ENCODE results near the gene INTS2.
"Not testable (repeated sequence)": the region's sequence is repeated elsewhere in the genome, so short reads cannot be mapped to it uniquely, and the experiment has no call there.

The INTS2 gene

DNA sequence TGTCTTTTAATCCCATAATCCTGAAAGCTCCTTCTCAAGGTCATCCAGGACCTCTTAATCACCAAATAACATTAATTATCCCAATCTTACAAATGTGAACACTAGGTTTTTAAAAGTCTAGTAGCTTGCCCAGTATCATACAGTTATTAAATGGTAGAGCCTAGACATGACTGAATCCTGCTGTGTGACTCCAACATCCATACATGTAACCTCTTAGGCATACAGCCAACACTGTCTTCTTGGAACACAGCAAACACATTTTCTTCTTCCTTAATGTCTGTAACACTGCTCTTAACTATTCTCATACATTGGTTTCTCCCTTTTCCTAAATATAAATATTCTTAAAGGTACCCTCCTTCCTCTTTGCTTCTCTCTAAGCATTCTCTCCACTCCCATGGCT lies 78.1 kb downstream of the INTS2 start:
- no peak for DNase-seq (ENCODE audit: low spot score)

- no peak for DNase-seq (ENCODE audit: low spot score)
These were observed 78.9 kb downstream of the INTS2 start for GRCh38 chr17:61848896-61849295.

- DNase-seq (ENCODE audit: low spot score): no peak
These were observed 79.5 kb downstream of the INTS2 start for GRCh38 chr17:61848247-61848646.

DNA sequence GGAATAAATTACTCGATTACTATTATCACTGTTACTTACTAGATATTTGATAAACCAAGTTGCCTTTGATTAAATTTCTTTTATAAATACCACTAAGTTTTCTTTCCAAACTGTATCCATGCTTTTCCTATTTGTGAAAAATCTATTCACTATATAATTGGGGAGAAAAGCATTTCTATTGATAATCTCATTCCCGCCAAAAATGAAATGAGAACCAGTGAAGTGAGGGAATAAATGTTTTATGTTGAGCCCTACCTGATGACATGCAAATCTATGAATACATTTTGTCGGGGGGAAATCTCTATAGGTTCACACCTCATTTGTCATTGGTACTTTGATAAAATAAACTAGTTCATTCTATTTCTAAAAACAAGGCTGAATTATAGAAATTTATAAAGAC lies 80.1 kb downstream of the INTS2 start:
- no peak for DNase-seq (ENCODE audit: low spot score)

DNA sequence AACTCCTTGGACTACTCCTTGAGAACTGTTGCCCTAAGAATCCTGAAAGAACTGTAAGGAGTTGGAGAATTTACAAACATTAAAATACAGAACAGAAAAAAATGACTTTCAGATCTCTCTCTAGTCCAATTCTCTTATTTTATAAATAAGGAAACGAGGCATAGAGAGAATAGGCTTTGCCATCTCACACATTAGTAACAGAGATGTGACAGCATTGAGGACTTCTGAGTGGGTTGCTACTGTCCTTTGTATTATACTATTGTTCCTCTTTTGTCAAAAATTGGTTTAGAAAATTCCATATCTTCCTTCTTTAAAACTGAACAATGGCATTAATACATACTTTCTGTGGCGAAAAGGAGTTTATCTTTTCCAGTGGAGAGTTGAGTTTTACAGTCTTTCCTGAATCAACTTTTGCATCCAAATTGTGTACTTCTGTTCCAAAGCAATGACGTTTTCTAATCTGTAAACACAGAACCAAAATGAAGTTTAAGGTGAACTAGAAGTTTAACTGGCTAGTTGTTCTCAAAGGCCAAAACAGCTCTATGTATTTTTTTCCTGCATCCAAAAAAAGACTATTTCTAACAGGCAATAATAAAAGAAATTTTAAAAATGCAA lies 80.9 kb downstream of the INTS2 start:
- no peak for DNase-seq (ENCODE audit: low spot score)

- no peak for DNase-seq (ENCODE audit: low spot score)
These were observed 81.7 kb downstream of the INTS2 start for GRCh38 chr17:61846088-61846487.

DNA sequence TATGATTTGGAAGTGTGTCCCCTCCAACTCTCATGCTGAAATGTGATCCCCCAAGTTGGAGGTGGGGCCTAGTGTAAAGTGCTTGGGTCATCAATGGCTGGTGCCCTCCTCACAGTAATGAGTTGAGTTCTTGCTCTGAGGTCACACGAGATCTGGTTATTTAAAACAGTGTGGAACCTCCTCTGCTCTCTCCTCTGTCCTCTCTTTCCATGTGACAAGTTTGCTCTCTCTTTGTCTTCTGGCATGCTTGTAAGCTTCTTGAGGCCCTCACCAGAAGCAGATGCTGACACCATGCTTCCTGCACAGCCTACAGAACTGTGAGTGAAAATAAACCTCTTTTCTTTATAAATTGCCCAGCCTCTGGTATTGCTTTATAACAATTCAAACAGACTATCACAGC lies 84.3 kb downstream of the INTS2 start:
- DNase-seq (ENCODE audit: low spot score): no peak

DNA sequence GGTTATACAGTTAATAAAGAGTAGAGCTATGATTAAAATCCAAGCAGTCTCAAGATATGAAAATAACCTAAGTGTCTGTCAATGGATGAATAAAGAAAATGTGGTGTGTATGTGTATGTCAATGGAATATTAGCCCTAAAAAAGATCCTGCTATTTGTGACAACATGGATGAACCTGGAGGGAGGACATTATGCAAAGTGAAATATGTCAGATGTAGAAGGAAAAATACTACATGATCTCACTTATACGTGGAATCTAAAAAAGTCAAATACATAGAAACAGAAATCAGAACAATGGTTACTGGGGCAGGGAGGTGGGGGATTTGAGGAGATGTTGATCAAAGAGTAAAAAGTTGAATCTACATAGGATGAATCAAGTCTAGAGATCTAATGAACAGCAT lies 84.9 kb downstream of the INTS2 start:
- no peak for DNase-seq (ENCODE audit: low spot score)

DNA sequence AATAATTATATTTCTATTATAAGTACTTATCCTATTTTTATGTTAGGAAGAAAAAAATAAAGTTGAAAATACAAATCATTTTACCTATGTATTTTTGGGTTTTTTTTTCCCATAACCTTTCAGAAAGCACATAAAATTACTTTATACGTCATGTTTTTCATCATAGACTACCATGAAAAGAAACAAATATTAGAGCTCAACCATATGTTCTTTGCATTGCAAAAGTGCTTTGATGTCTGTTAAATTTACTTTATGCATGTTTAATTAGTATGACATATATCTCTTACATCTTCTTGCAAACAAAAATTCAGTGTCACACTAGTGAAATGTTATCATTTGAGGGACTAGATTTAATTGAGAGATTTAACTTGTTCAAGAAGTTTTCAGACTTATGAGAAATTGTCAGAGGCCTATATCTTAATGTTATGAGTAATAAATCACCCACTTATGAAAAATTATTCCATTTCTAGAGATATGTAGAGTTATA lies 88.4 kb downstream of the INTS2 start:
- DNase-seq (ENCODE audit: low spot score): no peak

GRCh38 chr17:61837175-61838051 lies 90.4 kb downstream of the INTS2 start:
- DNase-seq (ENCODE audit: low spot score): peak; percentile 40

DNA sequence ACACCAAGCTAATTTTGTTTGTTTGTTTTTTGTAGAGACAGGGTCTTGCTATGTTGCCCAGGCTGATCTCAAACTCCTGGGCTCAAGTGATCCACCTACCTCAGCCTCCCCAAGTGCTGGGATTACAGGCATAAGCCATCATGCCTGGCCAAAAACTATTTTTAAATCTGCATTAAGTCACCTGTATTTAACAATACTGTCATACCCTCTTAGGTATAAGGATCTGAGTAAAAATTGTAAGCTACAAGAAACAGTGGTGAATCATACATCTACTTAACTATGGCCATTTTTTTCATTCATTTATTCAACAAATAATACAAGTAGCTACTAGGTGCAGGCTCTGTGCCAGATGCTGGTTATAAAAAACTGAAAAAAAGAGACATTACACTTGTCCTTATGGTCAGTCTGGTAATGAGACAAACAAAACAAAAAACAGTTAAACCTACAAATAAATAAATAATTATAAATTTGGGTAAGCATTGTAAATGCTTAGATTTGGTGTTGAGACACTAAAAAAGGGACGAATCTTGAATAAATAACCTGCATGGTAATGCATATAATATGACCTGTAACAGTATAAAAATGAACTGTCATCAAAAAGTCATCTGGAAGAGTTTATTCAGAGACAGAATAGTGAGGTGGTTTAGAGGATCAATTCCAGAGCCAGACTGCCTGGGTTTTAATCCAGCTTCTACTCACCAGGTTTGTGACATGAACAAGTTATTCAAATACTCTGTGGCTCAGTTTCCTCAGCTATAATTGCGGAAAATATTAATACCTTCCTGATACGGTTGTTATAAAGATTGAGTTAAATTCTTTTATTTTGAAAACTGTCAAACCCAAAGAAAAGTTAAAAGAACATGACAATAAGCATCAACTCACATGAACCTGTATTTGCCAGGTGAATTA lies 91.3 kb downstream of the INTS2 start:
- no peak for DNase-seq (ENCODE audit: low spot score)

DNA sequence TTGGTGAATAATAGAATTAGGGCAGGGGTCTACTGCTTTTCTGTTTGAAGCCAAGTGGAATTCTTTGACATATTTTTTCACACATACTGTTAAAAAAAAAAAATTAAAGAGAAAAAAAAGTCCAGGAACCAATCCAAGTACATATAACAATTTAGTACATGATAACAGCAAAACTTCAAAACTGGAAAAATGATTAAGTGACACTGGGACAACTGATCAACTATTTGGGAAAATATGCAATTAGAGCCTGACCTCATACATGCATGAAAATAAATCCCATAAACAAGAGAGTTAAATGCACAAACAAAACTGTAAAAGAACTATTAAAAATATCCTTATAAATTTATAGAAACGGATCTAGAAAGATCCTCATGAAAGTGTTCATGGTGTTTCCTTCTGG lies 92.2 kb downstream of the INTS2 start:
- no peak for DNase-seq (ENCODE audit: low spot score)

DNA sequence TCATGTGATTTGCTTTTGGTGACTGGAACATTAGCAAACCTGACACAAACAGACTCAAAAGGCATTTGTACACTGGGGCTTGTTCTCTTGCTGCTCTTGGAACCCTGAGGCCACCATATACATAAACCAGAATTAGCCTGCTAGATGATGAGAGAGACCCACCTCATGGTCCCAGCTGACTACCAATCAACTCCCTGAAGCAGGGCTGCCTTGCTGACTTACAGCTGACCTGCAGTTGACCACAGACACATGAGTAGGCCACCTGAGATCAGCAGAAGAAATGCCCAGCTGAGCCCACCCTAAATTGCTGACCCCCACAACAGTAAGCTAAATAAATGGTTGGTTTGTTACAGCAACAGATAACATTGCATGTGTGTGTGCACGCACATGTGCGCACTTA lies 93.2 kb downstream of the INTS2 start:
- DNase-seq (ENCODE audit: low spot score): no peak

DNA sequence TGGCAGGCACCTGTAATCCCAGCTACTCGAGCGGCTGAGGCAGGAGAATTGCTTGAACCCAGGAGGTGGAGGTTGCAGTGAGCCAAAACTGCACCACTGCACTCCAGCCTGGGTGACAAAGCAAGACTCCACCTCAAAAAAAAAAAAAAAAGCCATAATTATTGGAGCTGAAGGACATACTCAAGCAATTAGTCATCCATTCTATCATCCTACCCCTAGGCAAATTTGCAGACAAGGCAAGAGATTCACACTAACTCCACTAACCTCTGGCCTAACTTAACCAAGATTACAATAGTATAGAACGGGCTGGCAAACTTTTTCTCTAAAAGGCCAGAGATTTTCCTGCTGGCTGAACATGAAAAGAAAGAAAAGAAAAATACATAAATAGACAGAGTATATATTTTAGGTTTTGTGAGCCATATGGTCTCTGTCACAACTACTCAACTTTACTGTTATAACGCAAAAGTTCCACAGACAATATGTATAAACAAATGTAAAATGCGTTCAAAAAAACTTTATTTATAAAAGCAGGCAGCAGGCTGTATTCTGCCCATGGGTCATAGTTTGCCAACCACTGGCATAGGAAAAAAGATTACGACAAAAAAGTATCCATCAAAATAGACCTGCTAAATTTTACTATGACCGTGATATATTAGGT lies 94.1 kb downstream of the INTS2 start:
- no peak for DNase-seq (ENCODE audit: low spot score)

DNA sequence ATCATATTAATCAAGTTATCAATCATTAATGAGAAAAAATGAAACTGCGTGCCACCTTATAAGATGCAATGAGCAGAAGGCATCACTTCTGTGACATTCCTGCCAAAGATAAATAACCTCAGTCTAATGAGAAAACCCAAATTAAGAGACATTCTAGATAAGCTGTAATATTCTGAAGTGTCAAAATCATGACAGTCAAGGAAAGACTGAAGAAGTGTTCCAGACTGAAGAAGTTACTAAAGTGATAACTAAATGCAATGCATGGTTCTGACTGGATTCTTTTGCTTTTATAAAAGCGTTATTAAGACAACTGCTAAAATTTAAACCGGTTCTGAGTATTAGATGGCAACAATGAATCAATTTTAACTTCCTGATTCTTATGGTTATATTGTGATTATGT lies 95.3 kb downstream of the INTS2 start:
- DNase-seq (ENCODE audit: low spot score): no peak

DNA sequence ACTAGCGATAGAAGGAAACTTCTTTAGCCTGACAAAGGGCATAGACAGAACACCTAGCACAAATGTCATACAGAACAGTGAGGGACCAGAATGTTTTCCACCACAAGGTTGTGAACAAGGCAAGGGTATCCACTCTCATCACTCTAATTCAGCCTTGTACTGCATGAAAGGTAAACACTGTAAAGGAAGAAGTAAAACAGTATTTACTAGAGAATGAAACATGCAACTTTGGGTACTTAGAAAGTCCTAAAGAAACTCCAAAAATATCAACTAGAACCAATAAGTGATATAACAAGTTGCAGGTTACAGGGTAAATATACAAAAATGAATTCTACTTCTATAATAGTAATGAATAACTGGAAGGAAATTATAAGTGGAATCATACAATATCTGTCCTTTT lies 96.7 kb downstream of the INTS2 start:
- DNase-seq (ENCODE audit: low spot score): no peak

- DNase-seq (ENCODE audit: low spot score): no peak
These were observed 99.1 kb downstream of the INTS2 start for GRCh38 chr17:61828694-61829093.

DNA sequence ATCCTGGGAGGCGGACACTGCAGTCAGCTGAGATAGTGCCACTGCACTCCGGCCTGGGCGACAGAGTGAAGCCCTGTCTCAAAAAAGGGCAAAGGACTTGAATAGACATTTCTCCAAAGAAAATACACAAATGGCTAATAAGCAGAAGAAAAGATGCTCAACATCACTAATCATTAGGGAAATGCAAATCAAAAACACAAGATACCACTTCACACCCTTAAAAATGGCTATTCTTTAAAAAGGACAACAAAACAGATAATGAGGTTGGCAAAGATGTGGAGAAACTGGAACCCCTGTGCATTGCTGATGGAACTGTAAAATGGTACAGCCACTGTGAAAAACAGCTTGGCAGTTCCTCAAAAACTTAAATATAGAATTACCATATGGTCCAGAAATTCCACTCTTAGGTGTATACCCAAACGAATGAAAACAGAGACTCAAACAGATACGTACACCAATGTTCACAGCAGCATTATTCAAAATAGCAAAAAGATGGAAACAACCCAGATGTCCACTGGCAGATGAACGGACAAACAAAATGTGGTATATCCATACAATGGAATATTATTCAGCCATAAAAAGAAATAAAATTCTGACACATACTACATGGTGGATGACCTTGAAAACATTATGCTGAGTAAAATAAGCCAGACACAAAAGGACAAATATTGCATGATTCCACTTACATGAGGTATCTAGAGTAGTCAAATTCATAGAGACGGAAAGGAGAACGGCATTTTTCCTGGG lies 100.0 kb downstream of the INTS2 start:
- no peak for DNase-seq (ENCODE audit: low spot score)

GRCh38 chr17:61826866-61827265 lies 100.9 kb downstream of the INTS2 start:
- not testable (repeated sequence) for DNase-seq (ENCODE audit: low spot score)

GRCh38 chr17:61826198-61826597 lies 101.6 kb downstream of the INTS2 start:
- not testable (repeated sequence) for DNase-seq (ENCODE audit: low spot score)

DNA sequence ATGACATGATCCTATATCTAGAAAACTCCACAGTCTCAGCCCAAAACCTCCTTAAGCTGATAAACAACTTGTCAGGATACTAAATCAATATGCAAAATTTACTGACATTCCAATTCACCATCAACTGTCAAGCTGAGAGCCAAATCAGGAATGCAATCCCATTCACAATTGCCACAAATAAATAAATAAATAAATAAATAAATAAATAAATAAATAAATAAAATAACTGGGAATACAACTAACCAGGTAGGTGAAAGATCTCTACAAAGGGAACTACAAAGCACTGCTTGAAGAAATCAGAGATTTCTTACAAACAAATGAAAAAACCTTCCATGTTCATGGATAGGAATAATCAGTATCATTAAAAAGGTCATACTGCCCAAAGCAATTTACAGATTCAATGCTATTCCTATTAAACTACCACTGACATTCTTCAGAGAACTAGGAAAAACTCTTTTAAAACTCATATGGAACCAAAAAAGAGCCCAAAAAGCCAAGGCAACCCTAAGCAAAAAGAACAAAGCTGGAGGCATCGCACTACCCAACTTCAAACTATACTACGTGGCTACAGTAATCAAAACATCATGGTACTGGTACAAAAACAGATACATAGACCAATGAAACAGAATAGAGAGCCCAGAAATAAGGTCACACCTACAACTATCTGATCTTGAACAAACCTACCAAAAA lies 102.2 kb downstream of the INTS2 start:
- no peak for DNase-seq (ENCODE audit: low spot score)

Measured in CD4-positive, alpha-beta T cell treated with Interleukin-15 for 4 hours (primary cell).